HepG2 (cell line): ENCODE measurements around the gene SMG5. TPM values are rescaled to one million over a fixed set of nuclear protein-coding genes. Genes with fewer than 3 reads are reported as not detected.

ENCODE experiments used
- BRCA1 ChIP-seq: sonication (generic); formaldehyde crosslinking; IDR thresholded peaks from 2 replicates; pipeline ENCODE4 v1.4.0; 2020; ENCODE audit warnings: missing genetic modification reagents
- BRD4 ChIP-seq: sonication (generic); formaldehyde crosslinking; IDR thresholded peaks from 2 replicates; pipeline ENCODE4 v1.4.0; 2020; ENCODE audit warnings: missing genetic modification reagents
- CHD2 ChIP-seq: IDR thresholded peaks from 2 replicates; pipeline ENCODE4 v1.6.1; 2011; ENCODE audit warnings: low read depth, low read length, improper control_type of control experiment
- FOXJ3 ChIP-seq: sonication (generic); formaldehyde crosslinking; IDR thresholded peaks from 2 replicates; pipeline ENCODE4 v1.4.0; 2020; ENCODE audit warnings: missing genetic modification reagents, mild to moderate bottlenecking, borderline replicate concordance
- GABPA ChIP-seq, 2 experiments: IDR thresholded peaks; 2 replicates each; pipeline ENCODE4 v1.6.1; 2011 to 2016; ENCODE audit warnings: low read depth in 2 of 2, low read length in 1 of 2, missing biosample characterization in 1 of 2, missing genetic modification characterization in 1 of 2
- HDAC2 ChIP-seq: sonication (generic); formaldehyde crosslinking; IDR thresholded peaks from 2 replicates; pipeline ENCODE4 v1.4.0; 2020; ENCODE audit warnings: missing genetic modification reagents
- HOXA5 ChIP-seq: sonication (generic); formaldehyde crosslinking; IDR thresholded peaks from 2 replicates; pipeline ENCODE4 v1.4.0; 2020; ENCODE audit warnings: missing genetic modification reagents
- KAT7 ChIP-seq: IDR thresholded peaks from 2 replicates; pipeline ENCODE4 v1.6.1; 2018; ENCODE audit warnings: borderline replicate concordance, missing compliant biosample characterization
- MTA1 ChIP-seq: sonication (generic); formaldehyde crosslinking; IDR thresholded peaks from 2 replicates; pipeline ENCODE4 v1.4.0; 2020; ENCODE audit warnings: missing genetic modification reagents, mild to moderate bottlenecking, borderline replicate concordance
- NFATC3 ChIP-seq: sonication (generic); formaldehyde crosslinking; IDR thresholded peaks from 2 replicates; pipeline ENCODE4 v1.5.1; 2020; ENCODE audit warnings: mild to moderate bottlenecking, missing genetic modification reagents
- PHF20 ChIP-seq: sonication (generic); formaldehyde crosslinking; IDR thresholded peaks from 2 replicates; pipeline ENCODE4 v1.5.0; 2020; ENCODE audit warnings: mild to moderate bottlenecking, missing genetic modification reagents
- RFX3 ChIP-seq: IDR thresholded peaks from 2 replicates; pipeline ENCODE4 v1.6.1; 2016; ENCODE audit warnings: missing biosample characterization, missing genetic modification reagents
- SP2 ChIP-seq: sonication (generic); formaldehyde crosslinking; IDR thresholded peaks from 2 replicates; pipeline ENCODE4 v1.5.1; 2020; ENCODE audit warnings: mild to moderate bottlenecking, missing genetic modification reagents
- TAF1 ChIP-seq: sonication (generic); formaldehyde crosslinking; IDR thresholded peaks from 2 replicates; pipeline ENCODE4 v1.4.0; 2020; ENCODE audit warnings: missing genetic modification reagents
- ZBTB3 ChIP-seq: sonication (generic); formaldehyde crosslinking; IDR thresholded peaks from 2 replicates; pipeline ENCODE4 v1.4.0; 2020; ENCODE audit warnings: low read depth, mild to moderate bottlenecking, moderate library complexity, missing genetic modification reagents, borderline replicate concordance
- ZNF230 ChIP-seq: sonication (generic); formaldehyde crosslinking; IDR thresholded peaks from 2 replicates; pipeline ENCODE4 v1.4.0; 2020; ENCODE audit warnings: mild to moderate bottlenecking, missing genetic modification reagents
- ZNF33B ChIP-seq: sonication (generic); formaldehyde crosslinking; IDR thresholded peaks from 2 replicates; pipeline ENCODE4 v1.5.1; 2020; ENCODE audit warnings: mild to moderate bottlenecking, missing genetic modification reagents
- ZNF549 ChIP-seq: sonication (generic); formaldehyde crosslinking; IDR thresholded peaks from 2 replicates; pipeline ENCODE4 v1.5.0; 2020; ENCODE audit warnings: missing genetic modification reagents
- ZNF562 ChIP-seq: sonication (generic); formaldehyde crosslinking; IDR thresholded peaks from 2 replicates; pipeline ENCODE4 v1.8.0; 2022; ENCODE audit warnings: missing genetic modification reagents, borderline replicate concordance
- polyA plus RNA-seq, 8 experiments: library from polyadenylated mRNA; depleted of rRNA in 3 of 8; stranded (reverse) in 7 of 8; unstranded in 1 of 8; fragments of >200 nt; fragmentation: Illumina TruSeq in 4 of 8; extraction: Trizol in 4 of 8; gene quantifications; 2 replicates each; pipeline versions ENCODE4 v1.2.1 to v1.2.3, GENCODE V29; 2011 to 2016; ENCODE audit warnings: low read depth in 4 of 8, missing spikeins in 1 of 8, mixed read lengths in 1 of 8; ENCODE audit not compliant: insufficient read depth in 1 of 8
- total RNA-seq, 5 experiments: library from RNA; depleted of rRNA; stranded (reverse); fragments of >200 nt; fragmentation: Illumina TruSeq; extraction: Trizol; gene quantifications; 2 replicates each; pipeline ENCODE4 v1.2.3, GENCODE V29; 2016; ENCODE audit warnings: low read depth in 1 of 5
- TF ChIP-seq, protein P1 (sequence below): sonication (generic); formaldehyde crosslinking; IDR thresholded peaks from 2 replicates; pipeline ENCODE4 v1.5.0; 2020; ENCODE audit warnings: mild to moderate bottlenecking, missing genetic modification reagents
- TF ChIP-seq, protein P2 (sequence below): sonication (generic); formaldehyde crosslinking; IDR thresholded peaks from 2 replicates; pipeline ENCODE4 v1.5.1; 2020; ENCODE audit warnings: mild to moderate bottlenecking, missing genetic modification reagents, moderate library complexity
- TF ChIP-seq, protein P3 (sequence below): sonication (generic); formaldehyde crosslinking; IDR thresholded peaks from 2 replicates; pipeline ENCODE4 v1.4.0; 2020; ENCODE audit warnings: missing genetic modification reagents
- TF ChIP-seq, protein P4 (sequence below): sonication (generic); formaldehyde crosslinking; IDR thresholded peaks from 2 replicates; pipeline ENCODE4 v1.4.0; 2020; ENCODE audit warnings: mild to moderate bottlenecking, missing genetic modification reagents

The SMG5 gene
- total and polyA plus RNA-seq, 2 of the 13 experiments (the other 11 are each of a cell fraction or from before 2014, with no cell fraction given) = 50.5 to 84.0 TPM

DNA sequence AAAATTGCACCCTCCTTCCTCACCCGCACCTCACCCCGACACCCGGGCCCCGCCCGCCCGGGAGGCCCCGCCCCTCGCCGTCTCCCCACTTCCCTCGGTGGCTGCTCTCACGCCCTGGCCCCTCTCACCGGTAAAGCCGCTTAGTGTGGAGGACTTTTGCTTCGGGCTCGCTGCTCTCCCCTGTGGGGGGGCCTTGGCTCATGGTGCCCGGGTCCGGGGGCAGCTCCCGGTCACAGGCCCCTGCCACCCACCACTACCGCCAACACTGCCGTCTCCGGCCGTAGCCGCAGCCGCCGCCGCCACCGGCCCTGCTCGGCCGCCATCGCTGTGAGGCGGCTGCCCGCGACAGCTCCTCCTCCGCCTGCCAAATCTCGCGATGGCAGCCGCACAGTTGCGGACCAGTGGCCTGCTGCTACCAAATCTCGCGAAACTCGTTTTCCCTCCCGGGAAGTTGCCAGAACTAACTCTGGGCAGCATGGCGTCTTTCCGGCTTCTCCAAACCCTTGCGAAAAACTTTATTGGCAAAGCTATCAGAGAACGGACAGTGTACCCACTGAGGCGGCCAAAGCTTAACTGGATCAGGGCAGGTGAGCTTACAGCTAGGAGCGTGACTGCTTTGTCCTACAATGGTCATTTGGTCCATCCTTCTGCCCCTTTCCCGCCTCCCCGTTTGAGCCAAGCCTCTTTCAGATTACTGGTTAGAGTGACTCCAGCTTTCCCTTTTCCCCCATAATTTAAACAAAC lies at the start of gene SMG5 (continued):
- TF ChIP-seq, protein P1, sequence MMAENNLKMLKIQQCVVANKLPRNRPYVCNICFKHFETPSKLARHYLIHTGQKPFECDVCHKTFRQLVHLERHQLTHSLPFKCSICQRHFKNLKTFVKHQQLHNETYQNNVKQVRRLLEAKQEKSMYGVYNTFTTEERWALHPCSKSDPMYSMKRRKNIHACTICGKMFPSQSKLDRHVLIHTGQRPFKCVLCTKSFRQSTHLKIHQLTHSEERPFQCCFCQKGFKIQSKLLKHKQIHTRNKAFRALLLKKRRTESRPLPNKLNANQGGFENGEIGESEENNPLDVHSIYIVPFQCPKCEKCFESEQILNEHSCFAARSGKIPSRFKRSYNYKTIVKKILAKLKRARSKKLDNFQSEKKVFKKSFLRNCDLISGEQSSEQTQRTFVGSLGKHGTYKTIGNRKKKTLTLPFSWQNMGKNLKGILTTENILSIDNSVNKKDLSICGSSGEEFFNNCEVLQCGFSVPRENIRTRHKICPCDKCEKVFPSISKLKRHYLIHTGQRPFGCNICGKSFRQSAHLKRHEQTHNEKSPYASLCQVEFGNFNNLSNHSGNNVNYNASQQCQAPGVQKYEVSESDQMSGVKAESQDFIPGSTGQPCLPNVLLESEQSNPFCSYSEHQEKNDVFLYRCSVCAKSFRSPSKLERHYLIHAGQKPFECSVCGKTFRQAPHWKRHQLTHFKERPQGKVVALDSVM = peak; percentile 51
- TF ChIP-seq ZNF562 (CRISPR knock-in tag) = no peak
- TF ChIP-seq BRD4 = peak; percentile 43; the same call in 1 of the 2 replicates
- TF ChIP-seq KAT7 = peak; percentile 94
- no peak for TF ChIP-seq ZNF549 (CRISPR knock-in tag)
- peak; percentile 99 for TF ChIP-seq CHD2
- peak; percentile 53; the same call in 1 of the 2 replicates for TF ChIP-seq ZNF33B (CRISPR knock-in tag)
- TF ChIP-seq HOXA5 (CRISPR knock-in tag) = peak; percentile 56; the same call in 1 of the 2 replicates
- TF ChIP-seq BRCA1 (CRISPR knock-in tag) = no peak
- peak; percentile 95 for TF ChIP-seq TAF1 (CRISPR knock-in tag)
- TF ChIP-seq, protein P2, sequence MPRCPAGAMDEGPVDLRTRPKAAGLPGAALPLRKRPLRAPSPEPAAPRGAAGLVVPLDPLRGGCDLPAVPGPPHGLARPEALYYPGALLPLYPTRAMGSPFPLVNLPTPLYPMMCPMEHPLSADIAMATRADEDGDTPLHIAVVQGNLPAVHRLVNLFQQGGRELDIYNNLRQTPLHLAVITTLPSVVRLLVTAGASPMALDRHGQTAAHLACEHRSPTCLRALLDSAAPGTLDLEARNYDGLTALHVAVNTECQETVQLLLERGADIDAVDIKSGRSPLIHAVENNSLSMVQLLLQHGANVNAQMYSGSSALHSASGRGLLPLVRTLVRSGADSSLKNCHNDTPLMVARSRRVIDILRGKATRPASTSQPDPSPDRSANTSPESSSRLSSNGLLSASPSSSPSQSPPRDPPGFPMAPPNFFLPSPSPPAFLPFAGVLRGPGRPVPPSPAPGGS (CRISPR knock-in tag) = no peak
- TF ChIP-seq ZBTB3 = no peak
- peak; percentile 57 for TF ChIP-seq GABPA (IDR thresholded peaks at IDR 0.05; ENCODE audit: low read depth, low read length)
- peak; percentile 93 for TF ChIP-seq GABPA (CRISPR knock-in tag; IDR thresholded peaks at IDR 0.05; ENCODE audit: low read depth)
- TF ChIP-seq HDAC2 (CRISPR knock-in tag) = peak; percentile 82
- no peak for TF ChIP-seq SP2
- peak; percentile 58; the same call in 1 of the 2 replicates for TF ChIP-seq FOXJ3 (CRISPR knock-in tag)
- TF ChIP-seq RFX3 (CRISPR knock-in tag) = no peak
- TF ChIP-seq, protein P3, sequence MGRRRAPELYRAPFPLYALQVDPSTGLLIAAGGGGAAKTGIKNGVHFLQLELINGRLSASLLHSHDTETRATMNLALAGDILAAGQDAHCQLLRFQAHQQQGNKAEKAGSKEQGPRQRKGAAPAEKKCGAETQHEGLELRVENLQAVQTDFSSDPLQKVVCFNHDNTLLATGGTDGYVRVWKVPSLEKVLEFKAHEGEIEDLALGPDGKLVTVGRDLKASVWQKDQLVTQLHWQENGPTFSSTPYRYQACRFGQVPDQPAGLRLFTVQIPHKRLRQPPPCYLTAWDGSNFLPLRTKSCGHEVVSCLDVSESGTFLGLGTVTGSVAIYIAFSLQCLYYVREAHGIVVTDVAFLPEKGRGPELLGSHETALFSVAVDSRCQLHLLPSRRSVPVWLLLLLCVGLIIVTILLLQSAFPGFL (CRISPR knock-in tag) = no peak
- TF ChIP-seq, protein P4, sequence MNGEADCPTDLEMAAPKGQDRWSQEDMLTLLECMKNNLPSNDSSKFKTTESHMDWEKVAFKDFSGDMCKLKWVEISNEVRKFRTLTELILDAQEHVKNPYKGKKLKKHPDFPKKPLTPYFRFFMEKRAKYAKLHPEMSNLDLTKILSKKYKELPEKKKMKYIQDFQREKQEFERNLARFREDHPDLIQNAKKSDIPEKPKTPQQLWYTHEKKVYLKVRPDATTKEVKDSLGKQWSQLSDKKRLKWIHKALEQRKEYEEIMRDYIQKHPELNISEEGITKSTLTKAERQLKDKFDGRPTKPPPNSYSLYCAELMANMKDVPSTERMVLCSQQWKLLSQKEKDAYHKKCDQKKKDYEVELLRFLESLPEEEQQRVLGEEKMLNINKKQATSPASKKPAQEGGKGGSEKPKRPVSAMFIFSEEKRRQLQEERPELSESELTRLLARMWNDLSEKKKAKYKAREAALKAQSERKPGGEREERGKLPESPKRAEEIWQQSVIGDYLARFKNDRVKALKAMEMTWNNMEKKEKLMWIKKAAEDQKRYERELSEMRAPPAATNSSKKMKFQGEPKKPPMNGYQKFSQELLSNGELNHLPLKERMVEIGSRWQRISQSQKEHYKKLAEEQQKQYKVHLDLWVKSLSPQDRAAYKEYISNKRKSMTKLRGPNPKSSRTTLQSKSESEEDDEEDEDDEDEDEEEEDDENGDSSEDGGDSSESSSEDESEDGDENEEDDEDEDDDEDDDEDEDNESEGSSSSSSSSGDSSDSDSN (CRISPR knock-in tag) = peak; percentile 66
- no peak for TF ChIP-seq NFATC3
- peak; percentile 97 for TF ChIP-seq PHF20
- peak; percentile 74; the same call in 1 of the 2 replicates for TF ChIP-seq MTA1
- TF ChIP-seq ZNF230 (CRISPR knock-in tag) = no peak; the same call in 1 of the 2 replicates
